HEK293 (cell line): ENCODE data around the gene PRSS53.

Experiments
- CTCF ChIA-PET: fragments of 350-600 bp; formaldehyde crosslinking; extraction: SDS; loops from one replicate; lab custom pipeline; 2021; ENCODE audit warnings: antibody characterized with exemption; lab: Yijun Ruan, JAX
- POLR2A ChIA-PET: fragments of 300-600 bp; formaldehyde crosslinking; extraction: SDS; loops from one replicate; lab custom pipeline; 2020; ENCODE audit warnings: antibody characterized with exemption, inconsistent platforms; lab: Yijun Ruan, JAX
- H3K27ac ChIP-seq: fragments of 200-500 bp; sonication (Bioruptor generic); 2 replicates; pipeline ENCODE4 v1.5.1; 2014; ENCODE audit warnings: low read depth, low read length, control low read depth, inconsistent platforms; ENCODE audit errors: extremely low read depth
- H3K36me3 ChIP-seq, 2 experiments: fragments of 200-500 bp in 1 of 2; sonication (Bioruptor generic) in 1 of 2; 1 replicate in 1 of 2; 2 replicates in 1 of 2; pipeline ENCODE4 v1.5.1; 2014 to 2017; ENCODE audit warnings: inconsistent platforms in 2 of 2, low read length in 2 of 2; ENCODE audit not compliant: control insufficient read depth in 2 of 2, insufficient read depth in 1 of 2
- H3K4me1 ChIP-seq: fragments of 200-500 bp; sonication (Bioruptor generic); 2 replicates; pipeline ENCODE4 v1.5.1; 2014; ENCODE audit warnings: mild to moderate bottlenecking, low read length, inconsistent platforms; ENCODE audit not compliant: control insufficient read depth, insufficient read depth
- H3K4me3 ChIP-seq: 2 replicates; pipeline ENCODE4 v1.5.1; 2011; ENCODE audit warnings: low read depth, mild to moderate bottlenecking, control low read depth, low read length, moderate library complexity
- H3K9me3 ChIP-seq: fragments of 200-500 bp; sonication (Bioruptor generic); 2 replicates; pipeline ENCODE4 v1.5.1; 2014; ENCODE audit warnings: low read depth, low read length, inconsistent platforms; ENCODE audit not compliant: control insufficient read depth, insufficient read depth
- GLI2 ChIP-seq: fragments of 450-650 bp; formaldehyde crosslinking; IDR thresholded peaks from 2 replicates; pipeline ENCODE4; 2017; ENCODE audit warnings: missing biosample characterization, missing genetic modification characterization, low read depth, borderline replicate concordance
- KLF9 ChIP-seq: fragments of 450-650 bp; formaldehyde crosslinking; IDR thresholded peaks from 2 replicates; pipeline ENCODE4 v1.5.1; 2016; ENCODE audit warnings: missing biosample characterization, missing genetic modification characterization, low read depth
- PRDM10 ChIP-seq: fragments of 450-650 bp; formaldehyde crosslinking; IDR thresholded peaks from 2 replicates; pipeline ENCODE4 v1.5.1; 2016; ENCODE audit warnings: missing biosample characterization, missing genetic modification characterization
- TSHZ1 ChIP-seq: fragments of 450-650 bp; formaldehyde crosslinking; IDR thresholded peaks from 2 replicates; pipeline ENCODE4 v1.5.1; 2016; ENCODE audit warnings: missing biosample characterization, missing genetic modification characterization, borderline replicate concordance
- ZNF140 ChIP-seq: fragments of 450-650 bp; formaldehyde crosslinking; IDR thresholded peaks from 2 replicates; pipeline ENCODE4 v1.5.1; 2016; ENCODE audit warnings: missing biosample characterization, missing genetic modification characterization
- ZNF23 ChIP-seq: fragments of 450-650 bp; formaldehyde crosslinking; IDR thresholded peaks from 2 replicates; pipeline ENCODE4 v1.5.1; 2016; ENCODE audit warnings: missing biosample characterization, missing genetic modification characterization, borderline replicate concordance
- ZNF335 ChIP-seq: fragments of 450-650 bp; formaldehyde crosslinking; conservative IDR thresholded peaks from 2 replicates; pipeline ENCODE4 v1.5.1; 2016; ENCODE audit warnings: missing biosample characterization, missing genetic modification characterization
- ZNF654 ChIP-seq: fragments of 450-650 bp; formaldehyde crosslinking; IDR thresholded peaks from 2 replicates; pipeline ENCODE4 v1.5.1; 2016; ENCODE audit warnings: low read depth, missing biosample characterization, missing genetic modification characterization
- TF ChIP-seq, protein P1 (sequence below): fragments of 450-650 bp; formaldehyde crosslinking; IDR thresholded peaks from 2 replicates; pipeline ENCODE4 v1.5.1; 2016; ENCODE audit warnings: missing biosample characterization, missing genetic modification characterization
- TF ChIP-seq, protein P2 (sequence below): fragments of 450-650 bp; formaldehyde crosslinking; IDR thresholded peaks from 2 replicates; pipeline ENCODE4 v1.5.1; 2017; ENCODE audit warnings: missing biosample characterization, missing genetic modification characterization

Gene PRSS53

DNA sequence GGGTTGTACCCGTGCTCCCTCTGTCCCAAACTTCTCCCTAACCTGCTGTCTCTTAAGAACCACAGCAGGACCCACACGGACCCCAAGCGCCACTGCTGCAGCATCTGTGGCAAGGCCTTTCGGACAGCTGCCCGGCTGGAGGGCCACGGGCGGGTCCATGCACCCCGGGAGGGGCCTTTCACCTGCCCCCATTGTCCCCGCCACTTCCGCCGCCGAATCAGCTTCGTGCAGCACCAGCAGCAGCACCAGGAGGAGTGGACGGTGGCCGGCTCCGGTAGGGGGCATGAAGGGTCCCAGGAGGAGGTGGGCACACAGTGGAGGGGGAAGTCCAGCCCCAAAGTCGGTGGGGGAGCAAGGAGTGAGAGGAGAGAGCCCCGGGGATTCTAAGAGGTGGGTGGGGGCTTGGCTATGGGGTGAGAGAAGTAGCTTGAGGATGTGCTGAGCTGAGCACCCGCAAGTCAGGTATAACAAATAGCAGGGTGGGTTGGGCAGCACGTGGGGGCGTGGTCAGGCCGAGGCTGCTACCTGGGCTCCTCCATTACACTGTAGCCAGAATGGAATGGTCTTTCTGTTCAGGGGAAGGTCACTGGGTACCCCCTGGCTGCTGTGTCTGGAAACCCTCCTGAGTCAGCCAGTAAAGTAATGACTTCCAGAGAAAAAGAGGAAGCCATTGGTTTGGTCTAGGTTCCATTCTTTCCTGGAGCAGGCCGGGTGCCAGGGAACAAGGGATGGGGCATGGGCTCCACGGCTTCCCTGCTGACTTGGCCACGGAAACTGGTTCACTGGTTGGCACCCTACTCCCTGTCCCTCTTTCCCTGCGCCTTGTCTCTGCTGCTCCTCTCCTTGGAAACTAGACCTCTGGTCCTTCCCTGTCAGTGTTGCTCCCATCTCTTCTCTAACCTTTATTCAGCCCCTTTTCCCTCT is 7.1 kb downstream of the PRSS53 start (continued):
- TF ChIP-seq TSHZ1 (tag by site-specific recombination) (no peak), GLI2 (tag by site-specific recombination) (no peak), PRDM10 (tag by site-specific recombination) (0 out of 2 replicates have a peak, but pooled peaks have one; percentile 41), KLF9 (tag by site-specific recombination) (peak; percentile 48; the same call in 1 of the 2 replicates)

GRCh38 chr16:31080756-31081419 is 7.9 kb downstream of the PRSS53 start:
- ChIA-PET POLR2A (no interaction called here), CTCF (no interaction called here)
- Histone ChIP-seq H3K9me3 (no peaks in the 10 kb centered on the region), H3K4me3 (no peak overlapping the region), H3K36me3 (peaks cover 0 to 81% of the 10 kb centered on the region in 2 experiments; a peak in 1 of 3 replicates), H3K27ac (no peak overlapping the region), H3K4me1 (no peaks in the 10 kb centered on the region)
- TF ChIP-seq ZNF335 (tag by site-specific recombination) (peak; percentile 34; the same call in 1 of the 2 replicates), ZNF140 (tag by site-specific recombination) (no peak), ZNF654 (tag by site-specific recombination) (no peak), ZNF23 (tag by site-specific recombination) (no peak)
- TF ChIP-seq, protein P1, sequence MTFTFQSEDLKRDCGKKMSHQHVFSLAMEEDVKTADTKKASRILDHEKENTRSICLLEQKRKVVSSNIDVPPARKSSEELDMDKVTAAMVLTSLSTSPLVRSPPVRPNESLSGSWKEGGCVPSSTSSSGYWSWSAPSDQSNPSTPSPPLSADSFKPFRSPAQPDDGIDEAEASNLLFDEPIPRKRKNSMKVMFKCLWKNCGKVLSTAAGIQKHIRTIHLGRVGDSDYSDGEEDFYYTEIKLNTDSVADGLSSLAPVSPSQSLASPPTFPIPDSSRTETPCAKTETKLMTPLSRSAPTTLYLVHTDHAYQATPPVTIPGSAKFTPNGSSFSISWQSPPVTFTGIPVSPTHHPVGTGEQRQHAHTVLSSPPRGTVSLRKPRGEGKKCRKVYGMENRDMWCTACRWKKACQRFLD (tag by site-specific recombination), result no peak
- TF ChIP-seq, protein P2, sequence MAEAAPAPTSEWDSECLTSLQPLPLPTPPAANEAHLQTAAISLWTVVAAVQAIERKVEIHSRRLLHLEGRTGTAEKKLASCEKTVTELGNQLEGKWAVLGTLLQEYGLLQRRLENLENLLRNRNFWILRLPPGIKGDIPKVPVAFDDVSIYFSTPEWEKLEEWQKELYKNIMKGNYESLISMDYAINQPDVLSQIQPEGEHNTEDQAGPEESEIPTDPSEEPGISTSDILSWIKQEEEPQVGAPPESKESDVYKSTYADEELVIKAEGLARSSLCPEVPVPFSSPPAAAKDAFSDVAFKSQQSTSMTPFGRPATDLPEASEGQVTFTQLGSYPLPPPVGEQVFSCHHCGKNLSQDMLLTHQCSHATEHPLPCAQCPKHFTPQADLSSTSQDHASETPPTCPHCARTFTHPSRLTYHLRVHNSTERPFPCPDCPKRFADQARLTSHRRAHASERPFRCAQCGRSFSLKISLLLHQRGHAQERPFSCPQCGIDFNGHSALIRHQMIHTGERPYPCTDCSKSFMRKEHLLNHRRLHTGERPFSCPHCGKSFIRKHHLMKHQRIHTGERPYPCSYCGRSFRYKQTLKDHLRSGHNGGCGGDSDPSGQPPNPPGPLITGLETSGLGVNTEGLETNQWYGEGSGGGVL, result no peak
